ENCODE data around the gene CD84. TPM values are rescaled to one million over a fixed set of nuclear protein-coding genes. Genes with fewer than 3 reads are reported as not detected.
A peak's percentile ranks its signal among the peaks of the same experiment; 100 is the strongest.

CD84 gene
- total and polyA plus RNA-seq, 4 donors, result 1.9 to 18.8 (median 10.7) TPM

- no peak within 1 kb of the TSS for H3K4me3 ChIP-seq
- ATAC-seq (ENCODE audit: insufficient read depth, low FRiP score) (no peak), DNase-seq (no peak)
- H3K27me3 ChIP-seq (ENCODE audit: control insufficient read depth in 3 of 3, insufficient read depth in 3 of 3, low read length in 2 of 3), result no peaks in the 10 kb centered on the region
- TF ChIP-seq CTCF (IDR thresholded peaks at IDR 0.05; ENCODE audit: control extremely low read depth, extremely low read depth), result no peak
- WGBS, 2 donors, result 58 to 66% methylated on average over 11 of the region's 11 CpGs
- no peaks in the 10 kb centered on the region for H3K4me1 ChIP-seq (ENCODE audit: control insufficient read depth in 5 of 5, insufficient read depth in 5 of 5, low read length in 5 of 5)
- peak within 1 kb of the TSS in 1 of 2 donors; percentile 26 for H3K27ac ChIP-seq (ENCODE audit: low read depth in 1 of 2, low read length in 1 of 2)
- no peaks in the 10 kb centered on the region for H3K36me3 ChIP-seq (ENCODE audit: control insufficient read depth in 4 of 4, insufficient read depth in 4 of 4, low read length in 4 of 4)
- no peak within 1 kb of the TSS for H3K9ac ChIP-seq (ENCODE audit: insufficient read depth in 1 of 2, low read length in 2 of 2)
- H3K9me3 ChIP-seq (ENCODE audit: control insufficient read depth in 4 of 4, insufficient read depth in 3 of 4, low read length in 3 of 4), result no peaks in the 10 kb centered on the region
Measured at GRCh38 chr1:160522622-160523345, 56.5 kb downstream of the CD84 start, which contains the start of gene SLAMF6. TSS of gene SLAMF6 (minus strand) at chr1:160523255. CDS start at chr1:160523192, 63 bp downstream.

- TF ChIP-seq CTCF (IDR thresholded peaks at IDR 0.05; ENCODE audit: control extremely low read depth, extremely low read depth), result no peak
- WGBS, 2 donors, result 54 to 60% methylated on average over 3 of the region's 3 CpGs
- Histone ChIP-seq H3K36me3 (ENCODE audit: control insufficient read depth in 4 of 4, insufficient read depth in 4 of 4, low read length in 4 of 4) (no peaks in the 10 kb centered on the region), H3K27me3 (ENCODE audit: control insufficient read depth in 3 of 3, insufficient read depth in 3 of 3, low read length in 2 of 3) (no peaks in the 10 kb centered on the region), H3K9ac (ENCODE audit: insufficient read depth in 1 of 2, low read length in 2 of 2) (no peak overlapping the region), H3K4me3 (no peak overlapping the region), H3K9me3 (ENCODE audit: control insufficient read depth in 4 of 4, insufficient read depth in 3 of 4, low read length in 3 of 4) (no peaks in the 10 kb centered on the region), H3K27ac (ENCODE audit: low read depth in 1 of 2, low read length in 1 of 2) (no peak overlapping the region), H3K4me1 (ENCODE audit: control insufficient read depth in 5 of 5, insufficient read depth in 5 of 5, low read length in 5 of 5) (no peaks in the 10 kb centered on the region)
- ATAC-seq (ENCODE audit: insufficient read depth, low FRiP score), result no peak
- no peak for DNase-seq
Measured at GRCh38 chr1:160522136-160522535, 57.2 kb downstream of the CD84 start.

- 67 to 72% methylated on average over 2 of the region's 2 CpGs for WGBS, 2 donors
- Histone ChIP-seq H3K27me3 (ENCODE audit: control insufficient read depth in 3 of 3, insufficient read depth in 3 of 3, low read length in 2 of 3) (no peaks in the 10 kb centered on the region), H3K36me3 (ENCODE audit: control insufficient read depth in 4 of 4, insufficient read depth in 4 of 4, low read length in 4 of 4) (no peaks in the 10 kb centered on the region), H3K9ac (ENCODE audit: insufficient read depth in 1 of 2, low read length in 2 of 2) (no peak overlapping the region), H3K9me3 (ENCODE audit: control insufficient read depth in 4 of 4, insufficient read depth in 3 of 4, low read length in 3 of 4) (no peaks in the 10 kb centered on the region), H3K27ac (ENCODE audit: low read depth in 1 of 2, low read length in 1 of 2) (no peak overlapping the region), H3K4me3 (no peak overlapping the region), H3K4me1 (ENCODE audit: control insufficient read depth in 5 of 5, insufficient read depth in 5 of 5, low read length in 5 of 5) (no peaks in the 10 kb centered on the region)
- TF ChIP-seq CTCF (IDR thresholded peaks at IDR 0.05; ENCODE audit: control extremely low read depth, extremely low read depth), result no peak
- DNase-seq (no peak), ATAC-seq (ENCODE audit: insufficient read depth, low FRiP score) (no peak)
Measured at GRCh38 chr1:160521554-160521953, 57.7 kb downstream of the CD84 start.
